Measurements from ENCODE around the gene TBL1X.

Gene TBL1X

DNA sequence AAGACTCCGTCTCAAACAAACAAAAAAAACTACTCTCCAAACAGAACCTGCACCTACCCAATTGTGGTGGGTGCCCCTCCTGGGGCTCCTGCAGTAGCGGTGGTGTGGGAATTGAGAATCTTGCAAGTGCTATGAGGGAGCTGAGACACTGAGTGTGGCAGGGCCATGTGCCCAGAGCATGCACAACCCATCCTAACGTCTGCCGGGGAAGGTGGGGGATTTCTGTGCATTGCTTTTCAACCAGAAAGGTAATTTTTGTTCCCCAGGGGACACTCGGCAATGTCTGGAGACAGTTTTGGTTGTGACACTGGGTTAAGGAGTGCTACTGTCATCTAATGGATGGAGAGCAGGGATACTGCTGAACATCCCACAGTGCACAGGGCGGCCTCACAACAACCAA lies 35.7 kb downstream of the TBL1X start:
- TF ChIP-seq POLR2AphosphoS5 (IDR thresholded peaks at IDR 0.05; ENCODE audit: low read depth, low read length) = no peak
- TF ChIP-seq, protein P1, sequence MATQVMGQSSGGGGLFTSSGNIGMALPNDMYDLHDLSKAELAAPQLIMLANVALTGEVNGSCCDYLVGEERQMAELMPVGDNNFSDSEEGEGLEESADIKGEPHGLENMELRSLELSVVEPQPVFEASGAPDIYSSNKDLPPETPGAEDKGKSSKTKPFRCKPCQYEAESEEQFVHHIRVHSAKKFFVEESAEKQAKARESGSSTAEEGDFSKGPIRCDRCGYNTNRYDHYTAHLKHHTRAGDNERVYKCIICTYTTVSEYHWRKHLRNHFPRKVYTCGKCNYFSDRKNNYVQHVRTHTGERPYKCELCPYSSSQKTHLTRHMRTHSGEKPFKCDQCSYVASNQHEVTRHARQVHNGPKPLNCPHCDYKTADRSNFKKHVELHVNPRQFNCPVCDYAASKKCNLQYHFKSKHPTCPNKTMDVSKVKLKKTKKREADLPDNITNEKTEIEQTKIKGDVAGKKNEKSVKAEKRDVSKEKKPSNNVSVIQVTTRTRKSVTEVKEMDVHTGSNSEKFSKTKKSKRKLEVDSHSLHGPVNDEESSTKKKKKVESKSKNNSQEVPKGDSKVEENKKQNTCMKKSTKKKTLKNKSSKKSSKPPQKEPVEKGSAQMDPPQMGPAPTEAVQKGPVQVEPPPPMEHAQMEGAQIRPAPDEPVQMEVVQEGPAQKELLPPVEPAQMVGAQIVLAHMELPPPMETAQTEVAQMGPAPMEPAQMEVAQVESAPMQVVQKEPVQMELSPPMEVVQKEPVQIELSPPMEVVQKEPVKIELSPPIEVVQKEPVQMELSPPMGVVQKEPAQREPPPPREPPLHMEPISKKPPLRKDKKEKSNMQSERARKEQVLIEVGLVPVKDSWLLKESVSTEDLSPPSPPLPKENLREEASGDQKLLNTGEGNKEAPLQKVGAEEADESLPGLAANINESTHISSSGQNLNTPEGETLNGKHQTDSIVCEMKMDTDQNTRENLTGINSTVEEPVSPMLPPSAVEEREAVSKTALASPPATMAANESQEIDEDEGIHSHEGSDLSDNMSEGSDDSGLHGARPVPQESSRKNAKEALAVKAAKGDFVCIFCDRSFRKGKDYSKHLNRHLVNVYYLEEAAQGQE (IDR thresholded peaks at IDR 0.05; ENCODE audit: insufficient read depth in 1 of 2, low read depth in 2 of 2, low read length in 2 of 2) = no peak
- TF ChIP-seq TAF1 (IDR thresholded peaks at IDR 0.05; ENCODE audit: borderline replicate concordance, insufficient read depth, low read length) = no peak
- TF ChIP-seq SIN3A (IDR thresholded peaks at IDR 0.05; ENCODE audit: borderline replicate concordance, insufficient read depth, low read length) = no peak
- TF ChIP-seq FOXP2 (optimal IDR thresholded peaks at IDR 0.05; ENCODE audit: borderline replicate concordance, extremely low read depth, extremely low read length, insufficient read depth) = no peak

DNA sequence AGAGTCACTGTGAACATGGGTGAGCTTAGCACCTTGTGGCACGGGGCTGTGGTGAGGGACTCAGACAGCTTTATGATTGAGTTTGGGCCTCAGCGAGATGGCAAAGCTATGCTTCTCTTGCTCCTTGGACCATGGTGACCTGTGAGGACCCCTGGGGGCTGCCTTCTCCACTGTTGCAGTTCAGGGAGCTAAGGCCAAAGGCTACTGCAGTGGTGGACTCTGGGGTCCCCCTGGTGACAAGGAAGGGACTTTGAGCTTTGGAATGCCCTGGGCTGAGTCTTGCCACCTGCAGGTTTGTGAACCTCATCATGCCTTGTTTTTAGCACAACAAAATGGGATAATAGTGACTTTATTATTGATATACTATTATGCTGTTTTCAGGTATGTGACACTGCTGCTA lies 36.5 kb downstream of the TBL1X start:
- TF ChIP-seq FOXP2 (optimal IDR thresholded peaks at IDR 0.05; ENCODE audit: borderline replicate concordance, extremely low read depth, extremely low read length, insufficient read depth) (no peak), POLR2AphosphoS5 (IDR thresholded peaks at IDR 0.05; ENCODE audit: low read depth, low read length) (no peak), TAF1 (IDR thresholded peaks at IDR 0.05; ENCODE audit: borderline replicate concordance, insufficient read depth, low read length) (no peak), SIN3A (IDR thresholded peaks at IDR 0.05; ENCODE audit: borderline replicate concordance, insufficient read depth, low read length) (no peak)
- TF ChIP-seq, protein P1 (IDR thresholded peaks at IDR 0.05; ENCODE audit: insufficient read depth in 1 of 2, low read depth in 2 of 2, low read length in 2 of 2) = no peak

DNA sequence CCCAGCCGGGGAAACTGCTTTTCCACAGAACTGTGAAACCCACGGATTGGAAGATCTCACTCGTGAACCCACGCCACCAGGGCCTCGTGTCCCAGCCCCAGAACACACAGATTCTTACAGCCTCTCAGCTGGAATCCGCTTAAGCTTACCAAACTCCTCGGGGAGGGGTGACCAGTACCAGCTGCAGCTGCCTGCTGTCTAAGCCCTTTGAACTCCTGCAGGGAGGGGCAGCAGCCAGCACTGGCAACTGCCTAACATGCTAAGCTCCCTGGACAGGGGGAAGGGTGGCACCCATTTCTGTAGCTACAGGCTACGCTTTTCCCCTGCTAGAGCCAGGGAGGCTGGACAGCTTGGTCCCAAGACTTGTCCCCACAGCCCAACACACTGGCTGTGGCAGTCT lies 38.4 kb downstream of the TBL1X start:
- TF ChIP-seq TAF1 (IDR thresholded peaks at IDR 0.05; ENCODE audit: borderline replicate concordance, insufficient read depth, low read length) (no peak), POLR2AphosphoS5 (IDR thresholded peaks at IDR 0.05; ENCODE audit: low read depth, low read length) (no peak), SIN3A (IDR thresholded peaks at IDR 0.05; ENCODE audit: borderline replicate concordance, insufficient read depth, low read length) (no peak), FOXP2 (optimal IDR thresholded peaks at IDR 0.05; ENCODE audit: borderline replicate concordance, extremely low read depth, extremely low read length, insufficient read depth) (no peak)
- TF ChIP-seq, protein P1 (IDR thresholded peaks at IDR 0.05; ENCODE audit: insufficient read depth in 1 of 2, low read depth in 2 of 2, low read length in 2 of 2) = no peak

DNA sequence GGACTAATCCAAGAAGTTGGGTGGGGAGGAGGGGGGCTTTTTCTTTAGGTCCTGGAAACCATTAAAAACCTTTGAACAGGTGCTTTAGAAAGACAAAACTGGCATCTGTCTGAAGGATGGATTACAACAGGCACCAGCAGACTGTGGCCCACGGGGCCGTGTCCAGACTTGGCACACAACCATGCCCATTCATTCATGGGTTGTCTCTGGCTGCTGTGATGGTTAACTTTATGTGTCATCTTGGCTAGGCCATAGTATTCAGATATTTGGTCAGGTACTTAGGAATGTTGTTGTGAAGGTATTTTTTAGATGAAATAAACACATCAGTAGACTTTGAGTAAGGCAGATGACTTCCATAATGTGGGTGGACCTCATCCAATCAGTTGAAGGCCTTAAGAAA lies 45.5 kb downstream of the TBL1X start:
- TF ChIP-seq, protein P1 (IDR thresholded peaks at IDR 0.05; ENCODE audit: insufficient read depth in 1 of 2, low read depth in 2 of 2, low read length in 2 of 2) = no peak
- no peak for TF ChIP-seq POLR2AphosphoS5 (IDR thresholded peaks at IDR 0.05; ENCODE audit: low read depth, low read length)
- TF ChIP-seq TAF1 (IDR thresholded peaks at IDR 0.05; ENCODE audit: borderline replicate concordance, insufficient read depth, low read length) = no peak
- no peak for TF ChIP-seq SIN3A (IDR thresholded peaks at IDR 0.05; ENCODE audit: borderline replicate concordance, insufficient read depth, low read length)
- no peak for TF ChIP-seq FOXP2 (optimal IDR thresholded peaks at IDR 0.05; ENCODE audit: borderline replicate concordance, extremely low read depth, extremely low read length, insufficient read depth)

DNA sequence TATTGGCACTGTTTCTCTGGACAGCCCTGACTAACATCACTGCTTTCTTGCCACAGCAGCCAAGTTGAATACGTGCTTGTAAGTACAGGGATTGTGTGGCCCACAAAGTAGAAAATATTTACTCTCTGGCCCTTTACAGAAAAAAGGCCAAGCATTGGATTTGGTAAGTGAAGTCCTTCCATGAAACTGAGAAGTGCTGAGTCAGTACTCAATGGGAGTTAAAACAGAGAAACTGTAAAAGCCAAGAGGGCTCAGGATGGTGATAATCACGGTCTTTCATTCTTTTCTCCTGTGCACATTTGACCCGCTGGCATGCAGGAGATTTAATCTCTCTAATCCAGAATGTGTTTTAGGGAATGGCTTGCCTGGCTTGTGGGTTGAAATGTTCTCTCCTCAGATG lies 46.1 kb downstream of the TBL1X start:
- TF ChIP-seq SIN3A (IDR thresholded peaks at IDR 0.05; ENCODE audit: borderline replicate concordance, insufficient read depth, low read length) (no peak), FOXP2 (optimal IDR thresholded peaks at IDR 0.05; ENCODE audit: borderline replicate concordance, extremely low read depth, extremely low read length, insufficient read depth) (no peak), TAF1 (IDR thresholded peaks at IDR 0.05; ENCODE audit: borderline replicate concordance, insufficient read depth, low read length) (no peak), POLR2AphosphoS5 (IDR thresholded peaks at IDR 0.05; ENCODE audit: low read depth, low read length) (no peak)
- TF ChIP-seq, protein P1 (IDR thresholded peaks at IDR 0.05; ENCODE audit: insufficient read depth in 1 of 2, low read depth in 2 of 2, low read length in 2 of 2) = no peak
